H1 (cell line): ENCODE data around the gene ABCA13. TPM values are rescaled to one million over a fixed set of nuclear protein-coding genes. Genes with fewer than 3 reads are reported as not detected.

Source experiments
- CBX8 ChIP-seq: fragments of 300-800, 300-1000 bp; sonication (generic); IDR thresholded peaks from 2 replicates; pipeline ENCODE4 v1.7.1; 2016; ENCODE audit warnings: low read depth, low read length, borderline replicate concordance
- CHD1 ChIP-seq: IDR thresholded peaks from 2 replicates; pipeline ENCODE4 v1.6.1; 2012; ENCODE audit warnings: low read depth, low read length, improper control_type of control experiment
- CHD7 ChIP-seq: fragments of 300-600 bp; sonication (generic); IDR thresholded peaks from 2 replicates; pipeline ENCODE4 v1.7.1; 2012; ENCODE audit warnings: low read length, moderate library complexity, mild to moderate bottlenecking, inconsistent platforms; ENCODE audit not compliant: insufficient replicate concordance
- FOSL1 ChIP-seq: IDR thresholded peaks from 2 replicates; pipeline ENCODE4 v1.6.1; 2011; ENCODE audit warnings: mild to moderate bottlenecking, low read depth, low read length, moderate library complexity; ENCODE audit not compliant: insufficient read depth
- PHF8 ChIP-seq: fragments of 200-600 bp; sonication (generic); conservative IDR thresholded peaks from 2 replicates; pipeline ENCODE4 v1.7.1; 2012; ENCODE audit warnings: low read depth, mild to moderate bottlenecking, inconsistent platforms, low read length, moderate library complexity
- SIX5 ChIP-seq: IDR thresholded peaks from 2 replicates; pipeline ENCODE4 v1.6.1; 2011; ENCODE audit warnings: mild to moderate bottlenecking, low read depth, low read length
- SP1 ChIP-seq: IDR thresholded peaks from 2 replicates; pipeline ENCODE4 v1.6.1; 2011; ENCODE audit warnings: low read depth, low read length
- polyA plus RNA-seq, 7 experiments: library from polyadenylated mRNA; depleted of rRNA in 3 of 7; stranded (reverse) in 5 of 7; unstranded in 2 of 7; fragments of >200 nt in 5 of 7; fragments of 200-250 nt in 2 of 7; gene quantifications; 1 replicate in 5 of 7; 2 replicates in 1 of 7; 4 replicates in 1 of 7; pipeline versions ENCODE4 v1.2.1 to v1.2.3, GENCODE V29; 2011 to 2013; ENCODE audit warnings: missing spikeins in 2 of 7, mixed read lengths in 2 of 7
- total RNA-seq: library from RNA; stranded (reverse); fragmentation: NEBNext Ultra II Directional; extraction: Animal tissue kit (Norgen Biotek cat#: 25700); gene quantifications from 2 replicates; pipeline ENCODE4 v1.2.1, GENCODE V29; 2021

Gene ABCA13
- total and polyA plus RNA-seq, 2 of the 8 experiments (the other 6 are each of a cell fraction or from before 2014, with no cell fraction given), result 0.07 to 0.09 TPM

GRCh38 chr7:48515171-48515570, 343.9 kb downstream of the ABCA13 start (continued):
- TF ChIP-seq CHD7 (no peak), CBX8 (no peak), SP1 (no peak), CHD1 (no peak), SIX5 (no peak), PHF8 (no peak), FOSL1 (no peak)
